ENCODE data around the gene DDX6. TPM values are rescaled to one million over a fixed set of nuclear protein-coding genes. Genes with fewer than 3 reads are reported as not detected.

DDX6 gene
- total and polyA plus RNA-seq, 2 experiments from 2014 or later = 68.3 to 205 TPM

GRCh38 chr11:118766035-118766434 lies 24.9 kb downstream of the DDX6 start:
- Histone ChIP-seq H3K9me2 (ENCODE audit: insufficient read depth) (no peaks in the 10 kb centered on the region), H3K27me3 (ENCODE audit: insufficient read depth) (no peaks in the 10 kb centered on the region), H3K4me2 (no peak overlapping the region), H3K27ac (ENCODE audit: low read depth) (no peak overlapping the region), H3K36me3 (ENCODE audit: insufficient read depth) (peaks cover 36% of the 10 kb centered on the region; the same call in 1 of the 2 replicates), H2AFZ (no peak overlapping the region), H3K4me3 (no peak overlapping the region), H3K4me1 (ENCODE audit: insufficient read depth) (no peaks in the 10 kb centered on the region), H3F3A (replicated peaks; ENCODE audit: low read depth) (peaks cover 15% of the 10 kb centered on the region), H4K20me1 (replicated peaks; ENCODE audit: insufficient read depth) (peaks cover 70% of the 10 kb centered on the region), H3K79me2 (replicated peaks; ENCODE audit: insufficient read depth) (peaks cover 78% of the 10 kb centered on the region)
- peaks cover 3% of the 10 kb centered on the region for H3K27me3 Mint-ChIP-seq (ENCODE audit: insufficient read depth, low read depth, poor library complexity)
- DNase-seq (ENCODE audit: low spot score) (no peak), ATAC-seq (no peak)
- H3K4me1 Mint-ChIP-seq = no peaks in the 10 kb centered on the region; the same call in 2 of the 3 replicates
- TF ChIP-seq ZNF114 (CRISPR knock-in tag; IDR thresholded peaks at IDR 0.05) (no peak), ZNF462 (CRISPR knock-in tag; IDR thresholded peaks at IDR 0.05) (no peak), POLR2AphosphoS5 (IDR thresholded peaks at IDR 0.05; ENCODE audit: low read depth) (no peak), EZH2 (IDR thresholded peaks at IDR 0.05; ENCODE audit: low read depth, unreplicated experiment) (no peak), CTCF (conservative IDR thresholded peaks at IDR 0.05; ENCODE audit: low read depth in 2 of 2) (no peak), JUNB (IDR thresholded peaks at IDR 0.05; ENCODE audit: unreplicated experiment) (no peak), ZNF331 (CRISPR knock-in tag; IDR thresholded peaks at IDR 0.05; ENCODE audit: low read depth) (no peak), STAT1 (IDR thresholded peaks at IDR 0.05; ENCODE audit: unreplicated experiment) (no peak), CREB1 (CRISPR knock-in tag; IDR thresholded peaks at IDR 0.05; ENCODE audit: low read depth) (no peak), REST (IDR thresholded peaks at IDR 0.05; ENCODE audit: unreplicated experiment) (no peak), ETS1 (IDR thresholded peaks at IDR 0.05) (no peak), EZH2phosphoT487 (IDR thresholded peaks at IDR 0.05; ENCODE audit: unreplicated experiment) (no peak), NANOG (IDR thresholded peaks at IDR 0.05; ENCODE audit: borderline replicate concordance) (no peak)
- no peak overlapping the region for H3K27ac Mint-ChIP-seq
- H3K9me3 Mint-ChIP-seq = no peaks in the 10 kb centered on the region
- peaks cover 87% of the 10 kb centered on the region for H3K36me3 Mint-ChIP-seq (ENCODE audit: low read depth)
- H3K4me3 Mint-ChIP-seq = no peak overlapping the region
